GM19438 (cell line): ENCODE data around the gene KLF15.

Experiments
- ATAC-seq: cut with Tn5 transposase; IDR thresholded peaks from one replicate; pipeline ENCODE4 v1.9.1; 2021; ENCODE audit warnings: low read depth; ENCODE audit not compliant: unreplicated experiment

The KLF15 gene

DNA sequence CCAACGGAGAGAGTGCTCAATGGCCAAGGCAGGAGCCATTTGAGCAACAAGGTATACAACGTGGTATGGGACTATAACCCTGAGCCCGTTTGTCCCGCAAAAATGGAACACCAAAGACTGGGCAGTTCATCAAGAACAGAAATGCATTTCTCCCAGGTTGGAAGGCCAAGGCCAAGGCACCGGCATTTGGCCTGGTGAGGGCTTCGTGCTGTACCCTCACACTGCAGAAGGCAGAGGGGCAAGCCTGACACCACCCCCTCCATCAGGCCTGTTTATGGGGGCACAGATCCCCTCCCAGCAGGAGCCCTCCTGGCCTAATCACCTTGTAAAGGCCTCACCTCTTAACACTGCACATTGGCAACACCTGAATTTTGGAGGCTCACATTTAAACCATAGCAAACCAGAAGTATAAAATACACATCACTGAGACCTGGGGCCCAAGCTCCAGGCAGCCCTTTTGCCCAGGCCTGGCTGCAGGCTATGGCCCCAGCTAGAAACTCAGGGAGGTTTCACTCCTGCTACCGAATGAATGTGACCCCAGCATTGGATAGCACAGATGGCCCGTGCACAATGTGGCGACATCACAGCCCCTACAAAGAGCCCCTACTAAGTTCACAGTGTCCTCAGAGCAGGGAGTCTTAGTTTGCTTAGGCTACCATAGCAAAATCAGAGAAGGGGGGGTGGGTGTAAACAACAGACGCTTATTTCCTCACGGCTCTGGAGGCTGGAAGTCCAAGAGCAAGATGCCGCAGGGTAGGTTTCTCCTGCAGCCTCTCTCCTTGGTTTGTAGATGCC, 47.1 kb downstream of the KLF15 start:
- no peak for ATAC-seq

DNA sequence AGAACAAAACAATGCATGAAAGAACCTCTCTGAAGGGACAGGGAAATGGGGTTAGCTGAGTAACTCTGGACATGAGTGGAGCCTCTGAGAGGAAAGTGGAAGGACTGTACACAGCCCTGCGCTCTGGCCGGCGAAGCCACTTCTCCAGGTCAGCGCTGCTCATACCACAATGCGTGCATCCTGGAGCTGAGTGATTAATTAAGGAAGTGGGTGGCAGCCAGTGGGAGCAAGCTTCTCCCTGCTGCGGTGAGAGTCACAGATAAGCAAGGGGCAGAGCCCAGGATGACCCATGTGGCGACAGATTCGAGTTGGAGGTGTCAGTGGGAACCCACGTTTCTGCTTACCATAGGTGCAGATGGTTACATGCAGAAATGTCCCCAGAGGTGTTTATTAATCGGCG, 48.0 kb downstream of the KLF15 start:
- no peak for ATAC-seq

DNA sequence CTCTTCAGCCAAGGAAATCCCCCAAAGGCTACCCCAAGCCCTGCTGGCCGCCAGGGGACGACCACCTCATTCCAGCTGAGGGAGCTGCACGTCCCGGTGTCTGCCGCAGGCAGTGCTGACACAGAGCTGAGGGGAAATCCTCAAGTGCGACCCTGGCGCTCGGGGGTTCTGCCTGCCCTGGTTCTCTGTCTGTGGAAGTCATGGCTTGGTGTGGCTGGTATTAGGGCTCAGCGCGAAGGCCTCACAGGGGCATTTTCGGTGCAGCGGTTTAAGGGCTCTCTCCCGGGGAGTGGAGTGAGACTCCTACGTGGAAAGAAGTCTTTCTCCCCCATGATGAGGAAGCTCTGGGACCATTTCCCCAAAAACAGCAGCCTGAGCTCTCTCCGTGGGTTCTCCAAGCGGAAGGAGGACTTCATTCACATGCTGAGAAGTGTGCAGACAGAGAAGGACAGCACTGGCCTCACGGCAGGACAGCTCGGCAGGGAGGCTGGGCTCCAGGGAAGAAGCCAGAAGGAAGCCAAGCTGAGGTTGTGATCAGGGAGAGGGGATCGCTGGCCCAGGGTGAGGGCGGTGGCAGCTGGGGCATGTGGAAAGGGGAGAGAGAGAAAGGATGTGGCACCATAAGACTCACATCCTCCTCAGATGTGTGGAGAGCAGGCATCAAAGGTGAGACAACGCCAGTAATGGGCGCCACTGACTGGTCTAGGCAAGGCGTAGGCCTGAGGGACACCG, 48.6 kb downstream of the KLF15 start:
- ATAC-seq: no peak

DNA sequence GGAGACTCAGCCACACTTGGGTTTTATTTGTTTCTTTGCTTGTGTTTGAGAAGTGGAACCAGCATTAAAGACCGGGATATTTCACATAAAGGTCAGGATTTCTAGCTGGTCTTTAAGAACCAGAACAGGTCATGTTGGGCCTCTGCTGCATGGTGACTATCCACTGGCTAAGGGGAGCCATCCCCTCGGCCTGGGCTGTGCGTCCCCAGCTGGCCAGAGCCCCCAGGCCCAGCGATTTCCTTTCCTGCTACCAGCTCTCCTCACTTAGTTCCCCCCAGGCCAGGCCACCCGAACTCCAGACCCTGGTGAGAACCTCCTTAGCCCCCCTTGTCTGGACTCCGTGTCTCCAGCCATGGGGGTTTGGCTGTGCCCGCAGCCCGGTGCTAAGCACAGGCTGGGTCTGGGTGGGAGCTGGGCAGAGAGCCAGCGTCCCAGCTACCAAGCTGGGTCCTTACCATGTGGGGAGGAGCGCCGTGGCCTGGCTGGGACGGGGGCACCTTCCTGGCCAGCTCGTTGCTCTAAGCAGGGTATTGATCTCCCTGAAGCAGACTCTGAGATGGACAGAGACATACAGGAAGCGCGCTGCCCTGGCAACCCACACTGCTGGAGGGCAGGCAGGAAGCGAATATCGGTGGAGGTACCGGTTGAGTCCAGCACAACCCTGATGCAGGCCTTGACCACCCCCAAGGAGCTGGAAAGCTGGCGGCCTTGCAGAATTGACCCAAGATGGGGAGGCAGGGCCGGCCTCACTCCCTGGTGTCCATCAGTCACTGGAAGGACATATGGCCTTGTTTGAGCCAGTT, 49.4 kb downstream of the KLF15 start:
- no peak for ATAC-seq

DNA sequence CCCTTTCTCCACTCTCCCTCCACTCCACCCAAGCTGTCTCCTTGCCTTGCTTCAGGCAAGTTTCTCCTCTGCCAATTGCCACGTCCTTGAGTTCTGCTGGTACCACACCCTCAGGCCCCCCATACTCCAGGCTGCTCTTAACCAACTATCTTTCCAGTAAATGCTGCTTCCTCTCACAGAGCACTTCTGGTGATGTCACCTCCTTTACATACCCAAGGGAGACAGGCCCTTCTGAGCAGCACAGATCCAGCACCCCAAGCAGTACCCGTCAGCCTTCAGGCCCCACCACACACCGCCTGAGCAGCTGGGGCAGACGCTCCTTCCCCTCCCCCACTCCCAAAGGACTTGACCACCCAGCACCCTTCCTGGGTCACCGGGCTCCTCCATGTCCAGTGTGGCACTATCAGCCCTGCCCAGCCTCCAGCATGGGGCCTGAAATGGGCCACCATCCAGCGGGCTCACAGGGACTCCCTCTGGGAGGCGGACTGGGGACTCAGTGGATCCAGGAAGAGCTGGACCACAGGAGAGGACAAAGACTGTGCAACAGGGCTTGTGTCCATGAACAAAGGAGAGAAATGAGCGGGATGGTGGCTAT, 50.2 kb downstream of the KLF15 start:
- no peak for ATAC-seq

DNA sequence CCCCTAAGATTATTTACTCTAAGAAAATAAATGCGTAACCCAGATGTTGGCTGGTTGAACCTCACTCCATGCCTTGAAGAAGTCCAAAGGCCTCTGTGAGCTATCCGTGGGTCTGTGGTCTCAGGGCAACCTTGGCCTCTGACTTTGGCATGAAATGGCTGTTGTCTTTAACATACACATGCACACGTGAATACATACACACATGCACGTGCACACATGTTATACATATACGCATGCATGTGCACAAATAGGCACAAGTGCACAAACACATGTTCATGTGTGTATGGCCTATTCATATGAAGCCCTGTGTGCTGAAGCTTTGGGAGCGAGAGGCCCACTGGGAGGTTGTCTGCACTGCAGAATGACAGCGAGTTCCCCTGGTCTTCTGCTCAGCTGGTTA, 50.8 kb downstream of the KLF15 start:
- no peak for ATAC-seq

DNA sequence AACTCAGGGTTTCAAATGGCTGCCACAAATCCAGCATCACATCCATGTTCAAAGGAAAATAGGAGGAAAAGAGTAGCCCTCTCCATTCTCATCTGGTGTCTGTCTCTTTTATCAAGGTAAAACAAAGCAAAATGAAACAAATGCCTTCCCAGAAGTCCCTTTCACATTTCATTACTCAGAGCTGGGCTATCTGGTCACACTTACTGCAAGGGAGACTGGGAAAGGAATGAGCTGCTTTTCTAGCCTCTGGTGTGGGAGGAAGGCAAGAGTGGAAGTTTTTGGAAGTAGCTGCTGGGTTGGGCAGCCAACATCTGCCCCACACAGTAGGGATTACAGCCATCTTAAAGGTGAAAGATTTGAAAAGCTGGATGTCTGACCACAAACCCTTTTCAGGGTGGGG, 51.8 kb downstream of the KLF15 start:
- no peak for ATAC-seq

DNA sequence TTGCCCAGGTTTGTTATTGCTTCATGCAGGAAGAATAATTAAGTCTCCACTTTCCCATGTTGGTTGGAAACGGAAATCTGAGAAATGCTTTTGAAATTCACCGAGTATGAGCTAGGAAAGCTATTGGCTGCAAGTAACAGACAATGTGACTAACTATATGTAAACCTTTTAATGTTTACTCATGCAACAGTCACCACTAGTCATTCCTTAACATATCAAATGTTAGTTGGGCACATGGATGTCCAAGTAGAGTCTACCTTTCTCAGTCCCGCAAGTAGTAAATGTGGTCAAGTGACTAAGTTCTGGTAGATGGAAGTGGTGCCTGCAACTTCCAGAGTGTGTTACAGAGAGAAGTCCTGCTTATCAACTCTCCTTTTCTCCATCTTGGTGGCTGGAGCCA, 52.5 kb downstream of the KLF15 start:
- ATAC-seq: no peak

DNA sequence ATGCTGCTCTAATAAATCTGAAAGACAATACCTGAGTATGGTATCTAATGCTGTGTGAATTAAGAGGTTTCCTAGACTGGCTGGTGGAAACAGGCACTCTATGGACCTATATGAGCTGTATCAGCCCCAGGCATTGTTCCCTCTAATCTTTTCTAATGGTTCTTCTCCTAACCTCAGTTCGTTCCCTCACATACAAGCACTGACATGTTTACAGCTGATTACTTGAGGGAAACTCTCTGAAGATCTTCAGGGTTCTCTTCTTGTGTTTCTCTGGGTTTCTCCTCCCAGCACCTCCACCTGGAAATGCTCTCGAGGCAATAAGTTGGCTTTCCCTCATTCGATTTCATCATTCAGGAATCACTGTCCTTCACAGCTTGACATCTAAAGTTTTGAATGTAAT, 52.9 kb downstream of the KLF15 start:
- no peak for ATAC-seq

DNA sequence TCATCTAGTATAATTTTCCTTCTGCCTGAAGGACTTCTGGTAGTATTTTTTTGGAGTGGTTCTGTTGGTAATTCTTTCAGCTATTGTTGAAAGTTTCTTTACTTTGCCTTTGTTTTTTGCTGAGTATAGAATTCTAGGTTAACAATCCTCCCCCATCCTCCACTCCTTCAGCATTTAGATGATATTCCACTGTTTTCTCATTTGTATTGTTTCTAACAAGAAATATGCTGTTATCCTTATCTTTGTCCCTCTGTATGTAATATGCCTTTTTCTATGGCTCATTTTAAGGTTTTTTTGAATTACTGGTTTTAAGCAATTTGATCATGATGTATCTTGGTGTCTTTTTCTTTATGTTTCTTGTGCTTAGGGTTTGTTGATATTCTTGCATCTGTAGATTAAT, 53.9 kb downstream of the KLF15 start:
- no peak for ATAC-seq

DNA sequence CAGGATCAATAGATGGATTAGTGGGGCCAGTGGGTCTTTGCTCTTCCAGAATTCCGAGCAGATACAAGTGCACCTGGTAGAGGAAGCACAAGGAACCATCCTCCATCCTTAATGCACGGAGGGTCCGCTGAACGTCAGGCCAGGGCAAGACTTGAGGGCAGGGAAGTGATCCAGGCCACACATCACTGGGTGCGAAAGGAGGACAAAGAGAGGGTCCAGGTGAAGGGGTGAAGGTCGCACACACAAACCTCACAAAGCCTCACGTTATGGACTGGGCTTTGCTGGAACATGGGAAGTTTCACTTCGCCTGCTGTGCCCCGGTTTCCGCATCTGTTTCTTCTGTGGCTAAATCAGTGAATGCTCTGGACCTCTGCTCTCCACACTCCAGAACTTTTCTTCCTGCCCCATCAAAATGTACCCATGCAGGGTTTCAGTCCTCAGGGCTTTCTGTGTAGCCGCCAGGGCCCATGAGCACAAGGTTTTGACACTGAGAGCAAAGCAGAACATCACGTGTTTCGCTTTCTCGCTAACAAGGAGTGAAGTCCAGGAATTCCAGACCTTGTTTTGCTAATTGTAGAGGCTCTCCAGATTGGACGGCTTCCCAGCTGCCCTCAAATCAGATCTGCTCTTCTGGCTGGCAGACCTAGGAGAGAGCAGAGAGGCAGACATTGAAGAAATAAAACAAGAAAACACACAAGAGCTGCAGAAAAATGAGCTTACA, 56.3 kb downstream of the KLF15 start:
- no peak for ATAC-seq

DNA sequence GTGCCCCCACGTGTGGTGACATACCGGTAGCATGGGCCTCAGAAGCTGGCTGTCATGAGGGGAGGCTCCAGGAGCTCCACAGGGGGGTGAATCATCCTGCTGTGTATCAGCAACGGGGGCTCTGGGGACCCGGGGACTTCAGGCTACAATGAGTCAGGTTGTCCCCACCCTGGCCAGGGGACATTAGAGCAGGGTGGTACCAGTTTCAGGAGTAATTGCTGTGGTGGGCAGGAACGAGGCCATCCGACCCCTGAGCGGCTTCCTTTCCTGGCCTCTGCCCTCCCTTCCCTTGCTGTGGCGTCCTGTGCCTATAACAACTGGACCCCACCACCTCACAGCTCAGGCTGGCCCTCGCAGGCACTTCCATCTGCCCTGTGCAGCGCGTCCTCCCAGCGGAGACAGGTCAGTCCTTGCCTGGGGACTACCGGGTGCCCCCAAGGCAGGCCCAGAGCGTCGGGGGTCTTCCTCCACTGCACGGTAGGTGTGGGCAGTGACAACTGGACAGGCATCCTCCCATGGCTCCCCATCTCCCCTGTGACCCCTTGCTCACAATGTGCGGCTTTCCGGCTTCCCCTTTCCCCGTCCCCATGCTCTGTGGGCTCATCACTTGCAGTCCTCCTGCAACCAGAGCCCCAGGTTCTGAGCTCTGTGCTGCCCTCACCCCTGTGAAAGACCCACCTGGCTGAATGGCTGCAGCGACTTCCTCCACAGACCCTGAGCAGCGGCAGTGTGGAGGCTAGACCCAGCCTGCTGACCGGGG, 57.0 kb downstream of the KLF15 start:
- no peak for ATAC-seq

DNA sequence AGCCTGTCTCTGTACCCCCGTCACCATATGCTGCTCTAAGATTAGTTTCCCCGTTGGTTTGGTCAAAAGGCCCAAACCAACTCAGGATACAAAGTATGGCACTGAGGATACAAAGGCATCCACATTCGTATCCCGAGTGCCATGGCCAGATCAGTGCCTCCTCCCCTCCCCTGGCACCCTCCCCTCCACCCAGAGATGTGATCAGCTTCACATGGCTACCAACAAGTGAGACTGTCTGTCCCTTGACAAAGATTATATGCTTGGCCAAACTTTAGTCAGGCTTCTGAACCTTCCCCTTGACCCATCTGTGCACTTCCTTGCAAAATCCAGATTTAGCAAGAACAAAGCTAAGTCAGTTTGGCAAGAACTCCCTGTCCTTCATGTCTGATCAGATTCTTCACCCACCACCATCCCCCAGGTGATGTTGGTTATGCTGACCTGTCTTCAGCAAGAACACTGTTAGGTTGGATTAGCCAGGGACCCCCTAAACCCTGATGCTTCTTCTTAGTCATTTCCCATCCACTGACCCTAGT, 61.7 kb downstream of the KLF15 start:
- no peak for ATAC-seq

DNA sequence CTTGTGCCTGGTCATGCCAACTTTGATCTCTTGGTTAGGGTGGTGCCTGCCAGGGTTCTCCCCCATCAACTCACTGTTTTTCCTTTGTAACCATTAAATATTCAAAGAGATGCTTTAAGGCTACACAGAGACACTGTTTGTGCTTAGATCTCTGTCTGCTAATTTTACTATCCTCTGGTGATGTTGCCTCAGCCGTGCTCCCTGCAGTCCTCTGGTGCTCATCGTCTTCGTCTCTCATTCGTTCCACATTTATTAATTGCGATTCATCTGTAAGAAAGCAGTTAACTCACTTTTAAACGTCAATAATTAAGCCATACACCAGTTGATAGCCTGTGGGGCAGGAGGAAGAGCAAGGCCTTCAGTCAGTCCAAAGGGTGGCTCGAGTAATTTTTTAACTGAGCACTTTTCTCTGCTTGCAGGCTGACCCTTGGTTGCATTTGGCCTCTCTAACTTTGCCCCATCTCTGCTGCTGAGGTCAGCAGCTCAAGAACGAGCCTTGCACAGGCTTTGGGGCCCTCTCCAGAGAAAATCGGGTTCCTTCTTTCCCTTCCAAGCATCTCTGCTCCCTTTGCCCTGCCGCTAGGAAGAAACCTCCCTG, 62.9 kb downstream of the KLF15 start:
- ATAC-seq: no peak

DNA sequence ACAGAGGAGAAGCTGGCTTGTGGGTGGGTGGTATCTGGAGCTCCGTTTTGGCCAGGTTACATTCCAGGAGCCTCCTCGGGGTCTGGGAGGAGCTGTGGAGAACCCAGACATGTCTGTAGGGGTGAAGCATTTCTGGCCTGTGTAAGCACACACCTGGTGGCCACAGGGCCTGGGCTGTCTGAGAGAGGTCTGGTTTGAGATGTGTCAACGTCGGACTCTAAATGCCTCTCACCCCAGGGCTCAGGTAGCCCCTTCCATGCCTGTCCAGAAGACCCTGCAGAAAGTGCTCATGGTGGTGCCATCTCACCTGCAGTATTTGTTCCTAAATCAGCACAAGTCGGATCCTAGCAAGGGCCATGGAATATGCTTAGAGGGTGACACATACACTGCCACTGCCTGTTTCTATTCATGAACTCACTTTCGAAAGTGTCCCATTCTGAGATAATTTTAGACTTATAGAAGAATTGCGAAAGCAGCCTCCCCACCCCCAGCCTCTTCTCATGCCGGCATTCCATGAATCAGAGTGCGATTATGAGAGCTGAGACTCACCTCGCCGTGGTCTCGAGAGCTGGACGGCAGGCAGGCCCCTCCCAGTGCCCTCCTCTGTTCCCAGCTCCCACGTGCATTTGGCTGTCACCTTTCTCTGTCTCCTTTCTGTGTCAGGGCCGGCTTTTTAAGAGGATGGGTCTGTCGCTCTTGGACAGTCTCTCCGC, 63.7 kb downstream of the KLF15 start:
- ATAC-seq: no peak
